DND-41 (cell line): Measurements from ENCODE around the gene ASIC4.

Experiments used
- CTCF ChIP-seq: IDR thresholded peaks from 2 replicates; pipeline ENCODE4 v1.5.1; 2012; ENCODE audit warnings: borderline replicate concordance, low read length, moderate library complexity, mild to moderate bottlenecking; ENCODE audit not compliant: poor library complexity, severe bottlenecking; ENCODE audit errors: extremely low read depth
- EZH2 ChIP-seq: IDR thresholded peaks from 3 replicates; pipeline ENCODE4 v1.6.1; 2012; ENCODE audit warnings: borderline replicate concordance, low read depth, mild to moderate bottlenecking, moderate library complexity, low read length, inconsistent platforms; ENCODE audit not compliant: severe bottlenecking

- TF ChIP-seq CTCF: no peak
- TF ChIP-seq EZH2: no peak
These were observed 53.6 kb downstream of the ASIC4 start for GRCh38 chr2:219567791-219568361.
